PFSK-1 (cell line): ENCODE measurements around the gene PC.

Experiments used
- FOXP2 ChIP-seq: optimal IDR thresholded peaks from 2 replicates; pipeline ENCODE3; 2011; ENCODE audit warnings: borderline replicate concordance, control low read depth, inconsistent platforms; ENCODE audit not compliant: insufficient read depth; ENCODE audit errors: extremely low read length, extremely low read depth
- POLR2AphosphoS5 ChIP-seq: IDR thresholded peaks from 2 replicates; pipeline ENCODE4 v1.6.1; 2012; ENCODE audit warnings: low read depth, mild to moderate bottlenecking, control low read depth, low read length, moderate library complexity
- SIN3A ChIP-seq: IDR thresholded peaks from 2 replicates; pipeline ENCODE4 v1.6.1; 2012; ENCODE audit warnings: mild to moderate bottlenecking, low read length, moderate library complexity, borderline replicate concordance; ENCODE audit not compliant: insufficient read depth
- TAF1 ChIP-seq: IDR thresholded peaks from 2 replicates; pipeline ENCODE4 v1.6.1; 2012; ENCODE audit warnings: low read length, control low read depth, borderline replicate concordance; ENCODE audit not compliant: insufficient read depth
- TF ChIP-seq, protein P1 (sequence below), 2 experiments: IDR thresholded peaks; 2 replicates each; pipeline versions ENCODE4 v1.6.1 to v1.8.0; 2011 to 2012; ENCODE audit warnings: low read depth in 2 of 2, low read length in 2 of 2, control low read depth in 1 of 2, inconsistent platforms in 1 of 2, mild to moderate bottlenecking in 1 of 2, moderate library complexity in 1 of 2; ENCODE audit not compliant: insufficient read depth in 1 of 2

Gene PC

DNA sequence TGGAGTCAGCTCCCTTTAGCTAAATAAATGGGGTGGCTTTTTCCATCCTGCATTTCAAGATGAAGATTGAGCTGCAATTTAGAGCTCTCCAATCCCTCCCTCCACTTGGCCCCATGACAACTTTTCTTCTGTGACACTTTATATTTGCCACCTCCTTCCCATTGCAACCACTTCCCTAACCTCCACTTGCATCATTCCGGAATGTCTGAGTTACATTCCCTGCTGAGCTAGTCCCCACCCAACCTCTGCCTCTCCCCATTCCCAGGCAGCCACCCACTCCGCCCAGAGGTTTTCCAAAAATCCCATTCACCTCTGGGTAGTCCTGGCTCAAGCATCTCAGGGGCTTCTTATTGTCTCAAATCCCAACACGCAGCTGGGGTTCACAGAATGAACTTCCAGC lies 24.7 kb downstream of the PC start:
- no peak for TF ChIP-seq POLR2AphosphoS5
- TF ChIP-seq SIN3A = no peak
- no peak for TF ChIP-seq TAF1
- no peak for TF ChIP-seq FOXP2
- TF ChIP-seq, protein P1, sequence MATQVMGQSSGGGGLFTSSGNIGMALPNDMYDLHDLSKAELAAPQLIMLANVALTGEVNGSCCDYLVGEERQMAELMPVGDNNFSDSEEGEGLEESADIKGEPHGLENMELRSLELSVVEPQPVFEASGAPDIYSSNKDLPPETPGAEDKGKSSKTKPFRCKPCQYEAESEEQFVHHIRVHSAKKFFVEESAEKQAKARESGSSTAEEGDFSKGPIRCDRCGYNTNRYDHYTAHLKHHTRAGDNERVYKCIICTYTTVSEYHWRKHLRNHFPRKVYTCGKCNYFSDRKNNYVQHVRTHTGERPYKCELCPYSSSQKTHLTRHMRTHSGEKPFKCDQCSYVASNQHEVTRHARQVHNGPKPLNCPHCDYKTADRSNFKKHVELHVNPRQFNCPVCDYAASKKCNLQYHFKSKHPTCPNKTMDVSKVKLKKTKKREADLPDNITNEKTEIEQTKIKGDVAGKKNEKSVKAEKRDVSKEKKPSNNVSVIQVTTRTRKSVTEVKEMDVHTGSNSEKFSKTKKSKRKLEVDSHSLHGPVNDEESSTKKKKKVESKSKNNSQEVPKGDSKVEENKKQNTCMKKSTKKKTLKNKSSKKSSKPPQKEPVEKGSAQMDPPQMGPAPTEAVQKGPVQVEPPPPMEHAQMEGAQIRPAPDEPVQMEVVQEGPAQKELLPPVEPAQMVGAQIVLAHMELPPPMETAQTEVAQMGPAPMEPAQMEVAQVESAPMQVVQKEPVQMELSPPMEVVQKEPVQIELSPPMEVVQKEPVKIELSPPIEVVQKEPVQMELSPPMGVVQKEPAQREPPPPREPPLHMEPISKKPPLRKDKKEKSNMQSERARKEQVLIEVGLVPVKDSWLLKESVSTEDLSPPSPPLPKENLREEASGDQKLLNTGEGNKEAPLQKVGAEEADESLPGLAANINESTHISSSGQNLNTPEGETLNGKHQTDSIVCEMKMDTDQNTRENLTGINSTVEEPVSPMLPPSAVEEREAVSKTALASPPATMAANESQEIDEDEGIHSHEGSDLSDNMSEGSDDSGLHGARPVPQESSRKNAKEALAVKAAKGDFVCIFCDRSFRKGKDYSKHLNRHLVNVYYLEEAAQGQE (IDR thresholded peaks at IDR 0.05; ENCODE audit: insufficient read depth in 1 of 2, low read depth in 2 of 2, low read length in 2 of 2) = no peak

DNA sequence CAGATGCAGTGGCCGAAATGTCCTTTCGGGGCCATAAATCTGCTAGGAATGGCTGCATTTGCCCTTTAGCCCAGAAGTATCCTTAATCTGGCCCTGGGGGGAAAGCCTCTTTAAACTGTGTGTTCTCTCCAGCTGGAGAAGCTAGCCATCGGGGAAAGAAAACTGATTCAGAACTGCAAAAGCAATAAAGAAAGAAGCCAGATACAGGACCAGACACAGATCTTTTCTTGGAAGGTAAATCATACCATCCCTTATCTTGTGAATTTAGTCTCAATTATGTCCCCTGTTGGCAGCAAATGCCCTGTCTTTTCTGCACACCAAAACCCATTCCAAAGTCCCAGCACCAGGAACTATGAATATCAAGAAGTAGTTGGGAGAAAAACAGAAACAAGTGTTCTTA lies 25.6 kb downstream of the PC start:
- TF ChIP-seq, protein P1 (IDR thresholded peaks at IDR 0.05; ENCODE audit: insufficient read depth in 1 of 2, low read depth in 2 of 2, low read length in 2 of 2) = no peak
- TF ChIP-seq TAF1 (no peak), FOXP2 (no peak)

DNA sequence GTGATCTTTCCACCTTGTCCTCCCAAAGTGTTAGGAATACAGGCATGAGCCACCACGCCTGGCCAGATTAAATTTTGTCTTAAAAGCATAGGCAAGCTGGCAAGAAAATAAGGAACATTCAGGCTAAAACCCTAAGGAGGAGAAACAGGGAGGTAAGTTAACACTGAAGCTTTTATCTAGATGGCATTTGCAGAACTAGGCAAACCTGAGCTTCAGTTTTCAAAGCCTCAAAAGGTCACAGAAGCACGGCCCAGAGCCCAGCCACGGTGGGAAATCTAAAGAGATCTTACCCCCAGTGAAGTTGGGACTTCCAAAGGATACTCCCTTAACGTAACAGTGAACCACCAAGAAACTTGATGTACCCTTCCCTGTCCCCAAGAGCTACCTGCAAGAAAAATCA lies 28.4 kb downstream of the PC start:
- TF ChIP-seq POLR2AphosphoS5 (no peak), FOXP2 (no peak), SIN3A (no peak), TAF1 (no peak)
- TF ChIP-seq, protein P1 (IDR thresholded peaks at IDR 0.05; ENCODE audit: insufficient read depth in 1 of 2, low read depth in 2 of 2, low read length in 2 of 2) = no peak

DNA sequence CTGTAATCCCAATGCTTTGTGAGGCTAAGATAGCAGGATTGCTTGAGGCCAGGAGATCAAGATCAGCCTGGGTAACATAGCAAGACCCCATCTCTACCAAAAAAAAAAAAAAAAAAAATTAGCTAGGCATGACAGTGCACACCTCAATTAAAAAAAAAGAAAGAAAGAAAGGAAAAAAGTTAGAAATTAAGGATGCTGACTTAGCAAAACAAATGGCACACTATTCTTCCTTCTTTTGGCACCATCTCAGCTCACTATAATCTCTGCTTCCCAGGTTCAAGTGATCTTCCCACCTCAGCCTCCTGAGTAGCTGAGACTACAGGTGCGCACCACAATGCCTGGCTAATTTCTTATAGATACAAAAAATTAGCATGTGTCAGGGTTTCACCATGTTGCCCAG lies 33.9 kb downstream of the PC start:
- TF ChIP-seq POLR2AphosphoS5 (no peak), TAF1 (no peak), FOXP2 (no peak), SIN3A (no peak)
- TF ChIP-seq, protein P1 (IDR thresholded peaks at IDR 0.05; ENCODE audit: insufficient read depth in 1 of 2, low read depth in 2 of 2, low read length in 2 of 2) = no peak

DNA sequence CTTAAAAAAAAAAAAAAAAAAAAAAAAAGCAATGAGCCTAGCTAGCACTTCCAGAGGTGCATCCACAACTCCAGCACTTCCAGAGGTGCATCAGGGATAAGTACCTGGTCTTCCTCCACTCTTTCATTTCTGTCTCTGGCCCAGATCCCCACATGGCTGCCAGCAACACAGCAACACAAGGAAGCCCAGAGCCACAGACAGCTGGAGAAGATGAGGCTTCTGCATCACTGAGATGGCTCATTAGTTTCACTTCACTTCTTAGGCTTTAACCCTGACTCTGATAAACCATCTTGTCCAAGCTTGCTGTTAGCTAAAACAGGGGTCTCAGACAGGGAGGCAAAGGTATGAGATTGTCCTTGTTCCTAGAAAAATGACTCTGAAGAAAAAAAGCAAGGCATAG lies 35.6 kb downstream of the PC start:
- TF ChIP-seq SIN3A = no peak
- TF ChIP-seq FOXP2 = no peak
- TF ChIP-seq TAF1 = no peak
- TF ChIP-seq, protein P1 (IDR thresholded peaks at IDR 0.05; ENCODE audit: insufficient read depth in 1 of 2, low read depth in 2 of 2, low read length in 2 of 2) = no peak
- no peak for TF ChIP-seq POLR2AphosphoS5
